22Rv1 (cell line): ENCODE measurements around the gene AUTS2.

ENCODE experiments used
- ZFX ChIP-seq: fragments of 450-650 bp; IDR thresholded peaks from 2 replicates; pipeline ENCODE4 v1.6.1; 2017; ENCODE audit warnings: antibody characterized with exemption, borderline replicate concordance
- TF ChIP-seq, protein P1 (sequence below): fragments of 450-650 bp; IDR thresholded peaks from 2 replicates; pipeline ENCODE4 v1.5.1; 2017; ENCODE audit warnings: mild to moderate bottlenecking

DNA sequence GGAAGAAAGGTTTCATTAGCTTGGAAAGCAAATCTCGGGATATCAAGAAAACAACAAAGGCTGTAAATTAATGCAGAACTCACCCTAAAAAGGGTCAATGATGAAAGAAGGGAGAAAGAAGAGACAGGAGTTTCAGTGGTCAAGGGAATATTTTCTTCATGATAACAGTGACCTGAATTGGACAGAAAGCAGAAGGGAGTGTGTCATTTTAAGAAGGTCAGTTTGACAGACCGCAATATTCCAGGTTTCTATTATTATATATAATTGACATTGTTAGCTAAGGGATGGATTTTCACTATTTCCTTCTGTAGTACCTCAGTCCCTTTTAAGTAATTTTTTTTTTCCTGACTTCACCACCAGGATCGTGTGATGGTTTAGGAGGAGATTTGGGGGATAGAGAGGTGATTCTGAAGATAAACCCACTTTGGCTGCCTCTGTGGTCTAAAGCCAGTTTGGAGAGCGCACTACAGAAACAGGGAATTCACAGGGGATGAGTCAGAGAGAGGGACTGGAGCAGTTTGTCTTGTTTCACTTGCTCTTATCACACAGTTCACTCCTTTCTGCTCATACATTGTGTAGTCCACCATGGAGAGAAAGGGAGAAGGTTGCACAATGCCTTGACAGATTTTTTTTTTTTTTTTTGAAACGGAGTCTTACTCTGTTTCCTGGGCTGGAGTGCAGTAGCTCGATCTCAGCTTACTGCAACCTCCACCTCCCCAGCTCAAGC lies 417.9 kb downstream of the AUTS2 start:
- TF ChIP-seq, protein P1, sequence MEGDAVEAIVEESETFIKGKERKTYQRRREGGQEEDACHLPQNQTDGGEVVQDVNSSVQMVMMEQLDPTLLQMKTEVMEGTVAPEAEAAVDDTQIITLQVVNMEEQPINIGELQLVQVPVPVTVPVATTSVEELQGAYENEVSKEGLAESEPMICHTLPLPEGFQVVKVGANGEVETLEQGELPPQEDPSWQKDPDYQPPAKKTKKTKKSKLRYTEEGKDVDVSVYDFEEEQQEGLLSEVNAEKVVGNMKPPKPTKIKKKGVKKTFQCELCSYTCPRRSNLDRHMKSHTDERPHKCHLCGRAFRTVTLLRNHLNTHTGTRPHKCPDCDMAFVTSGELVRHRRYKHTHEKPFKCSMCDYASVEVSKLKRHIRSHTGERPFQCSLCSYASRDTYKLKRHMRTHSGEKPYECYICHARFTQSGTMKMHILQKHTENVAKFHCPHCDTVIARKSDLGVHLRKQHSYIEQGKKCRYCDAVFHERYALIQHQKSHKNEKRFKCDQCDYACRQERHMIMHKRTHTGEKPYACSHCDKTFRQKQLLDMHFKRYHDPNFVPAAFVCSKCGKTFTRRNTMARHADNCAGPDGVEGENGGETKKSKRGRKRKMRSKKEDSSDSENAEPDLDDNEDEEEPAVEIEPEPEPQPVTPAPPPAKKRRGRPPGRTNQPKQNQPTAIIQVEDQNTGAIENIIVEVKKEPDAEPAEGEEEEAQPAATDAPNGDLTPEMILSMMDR = no peak
- no peak for TF ChIP-seq ZFX
